Fibroblast of villous mesenchyme (primary cell): ENCODE data around the gene GMDS. TPM values are rescaled to one million over a fixed set of nuclear protein-coding genes. Genes with fewer than 3 reads are reported as not detected.
A peak's percentile ranks its signal among the peaks of the same experiment; 100 is the strongest.

Experiments
- DNase-seq: peaks from one replicate; pipeline ENCODE4 v3.0.0-alpha.2; 2010; ENCODE audit warnings: low read depth
- H3K4me3 ChIP-seq: 2 replicates; pipeline ENCODE4 v1.5.1; 2011; ENCODE audit warnings: low read depth, mild to moderate bottlenecking, low read length
- CTCF ChIP-seq: IDR thresholded peaks from 2 replicates; pipeline ENCODE4 v1.5.1; 2012; ENCODE audit warnings: low read depth, mild to moderate bottlenecking, low read length; ENCODE audit not compliant: insufficient read depth
- total RNA-seq: library from RNA; depleted of rRNA; stranded (reverse); fragments of >200 nt; gene quantifications from 2 replicates; pipeline ENCODE4 v1.2.3, GENCODE V29; 2012

Gene GMDS
- total RNA-seq, 1 donor, result 6.5 TPM

GRCh38 chr6:1868561-1869261 is 376.7 kb downstream of the GMDS start:
- TF ChIP-seq CTCF, result no peak
- no peak overlapping the region for H3K4me3 ChIP-seq
- no peak for DNase-seq

- DNase-seq, result no peak
- no peak overlapping the region for H3K4me3 ChIP-seq
- TF ChIP-seq CTCF, result no peak
Observed at GRCh38 chr6:1867197-1867596, 378.2 kb downstream of the GMDS start.

- no peak overlapping the region for H3K4me3 ChIP-seq
- DNase-seq, result no peak
- TF ChIP-seq CTCF, result no peak
Observed at GRCh38 chr6:1865585-1865984, 379.8 kb downstream of the GMDS start.

GRCh38 chr6:1864496-1864895 is 380.9 kb downstream of the GMDS start:
- H3K4me3 ChIP-seq, result no peak overlapping the region
- TF ChIP-seq CTCF, result no peak
- peak; percentile 22 for DNase-seq

- TF ChIP-seq CTCF, result no peak
- no peak for DNase-seq
- H3K4me3 ChIP-seq, result no peak overlapping the region
Observed at GRCh38 chr6:1862411-1862810, 383.0 kb downstream of the GMDS start.

GRCh38 chr6:1860756-1861348 is 384.6 kb downstream of the GMDS start:
- DNase-seq, result no peak
- TF ChIP-seq CTCF, result no peak
- H3K4me3 ChIP-seq, result no peak overlapping the region
